ENCODE data around the gene XIST. TPM values are rescaled to one million over a fixed set of nuclear protein-coding genes. Genes with fewer than 3 reads are reported as not detected.
"Not testable (repeated sequence)": the region's sequence is repeated elsewhere in the genome, so short reads cannot be mapped to it uniquely, and the experiment has no call there.

The XIST gene
- total RNA-seq, 1 donor from 2014 or later, result not detected

DNA sequence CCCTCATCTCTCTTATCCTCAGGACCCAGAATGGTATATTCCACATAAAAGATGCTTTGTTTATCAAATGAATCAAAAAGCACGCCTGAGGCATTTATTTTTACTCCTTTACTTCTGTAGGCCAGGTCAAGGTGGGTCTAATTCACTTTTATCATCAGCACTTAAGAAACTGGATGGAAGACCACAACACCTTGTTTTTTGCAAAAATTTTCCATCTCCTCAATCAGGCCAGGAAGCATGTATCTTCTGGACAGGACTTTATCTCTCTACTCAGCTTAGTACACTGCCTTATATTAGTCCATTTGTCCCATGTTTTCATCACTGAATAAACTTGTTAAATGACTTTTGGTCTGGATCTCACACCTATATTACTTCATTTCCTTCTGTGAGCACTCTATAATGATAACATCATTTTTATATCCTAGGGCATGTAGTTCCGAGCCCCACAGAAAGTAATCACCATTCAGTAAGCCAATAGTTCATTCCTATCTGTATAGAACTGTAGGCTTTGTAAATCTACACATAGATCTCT, 29.0 kb downstream of the XIST start:
- no peaks in the 10 kb centered on the region for H3K27me3 Mint-ChIP-seq (ENCODE audit: low read depth, unreplicated experiment)
- H3K4me3 ChIP-seq (ENCODE audit: insufficient read depth, low read depth, low read length), result no peak overlapping the region
- no peaks in the 10 kb centered on the region for H3K4me1 ChIP-seq (ENCODE audit: insufficient read depth, low read length)
- H2AFZ ChIP-seq (ENCODE audit: low read depth, low read length), result no peak overlapping the region
- H3K9me3 ChIP-seq (ENCODE audit: insufficient read depth, low read depth, low read length), result no peaks in the 10 kb centered on the region
- H3K79me2 ChIP-seq (ENCODE audit: insufficient read depth, low read length), result no peaks in the 10 kb centered on the region
- H3K9me3 Mint-ChIP-seq (ENCODE audit: unreplicated experiment), result no peaks in the 10 kb centered on the region
- no peak for FAIRE-seq
- H3K27ac ChIP-seq (ENCODE audit: low read depth, low read length), result no peak overlapping the region
- H3K4me2 ChIP-seq (ENCODE audit: low read length), result no peak overlapping the region
- no peaks in the 10 kb centered on the region for H3K36me3 Mint-ChIP-seq (ENCODE audit: low read depth, unreplicated experiment)
- H3K27ac Mint-ChIP-seq (ENCODE audit: unreplicated experiment), result no peak overlapping the region
- H3K4me1 Mint-ChIP-seq (ENCODE audit: low read depth, unreplicated experiment), result no peaks in the 10 kb centered on the region
- no peaks in the 10 kb centered on the region for H3K36me3 ChIP-seq (ENCODE audit: insufficient read depth, low read length)
- no peaks in the 10 kb centered on the region for H3K27me3 ChIP-seq (ENCODE audit: insufficient read depth, low read length)
- DNase-seq (ENCODE audit: low read depth), result no peak
- TF ChIP-seq EZH2 (IDR thresholded peaks at IDR 0.05; ENCODE audit: insufficient read depth, low read length), result no peak
- TF ChIP-seq, protein P1, sequence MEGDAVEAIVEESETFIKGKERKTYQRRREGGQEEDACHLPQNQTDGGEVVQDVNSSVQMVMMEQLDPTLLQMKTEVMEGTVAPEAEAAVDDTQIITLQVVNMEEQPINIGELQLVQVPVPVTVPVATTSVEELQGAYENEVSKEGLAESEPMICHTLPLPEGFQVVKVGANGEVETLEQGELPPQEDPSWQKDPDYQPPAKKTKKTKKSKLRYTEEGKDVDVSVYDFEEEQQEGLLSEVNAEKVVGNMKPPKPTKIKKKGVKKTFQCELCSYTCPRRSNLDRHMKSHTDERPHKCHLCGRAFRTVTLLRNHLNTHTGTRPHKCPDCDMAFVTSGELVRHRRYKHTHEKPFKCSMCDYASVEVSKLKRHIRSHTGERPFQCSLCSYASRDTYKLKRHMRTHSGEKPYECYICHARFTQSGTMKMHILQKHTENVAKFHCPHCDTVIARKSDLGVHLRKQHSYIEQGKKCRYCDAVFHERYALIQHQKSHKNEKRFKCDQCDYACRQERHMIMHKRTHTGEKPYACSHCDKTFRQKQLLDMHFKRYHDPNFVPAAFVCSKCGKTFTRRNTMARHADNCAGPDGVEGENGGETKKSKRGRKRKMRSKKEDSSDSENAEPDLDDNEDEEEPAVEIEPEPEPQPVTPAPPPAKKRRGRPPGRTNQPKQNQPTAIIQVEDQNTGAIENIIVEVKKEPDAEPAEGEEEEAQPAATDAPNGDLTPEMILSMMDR (IDR thresholded peaks at IDR 0.05; ENCODE audit: insufficient read depth, low read depth, low read length), result no peak
- H3K9ac ChIP-seq (ENCODE audit: low read length), result no peak overlapping the region
- H3K4me3 Mint-ChIP-seq (ENCODE audit: unreplicated experiment), result no peak overlapping the region
- H4K20me1 ChIP-seq (ENCODE audit: insufficient read depth, low read length), result no peaks in the 10 kb centered on the region

DNA sequence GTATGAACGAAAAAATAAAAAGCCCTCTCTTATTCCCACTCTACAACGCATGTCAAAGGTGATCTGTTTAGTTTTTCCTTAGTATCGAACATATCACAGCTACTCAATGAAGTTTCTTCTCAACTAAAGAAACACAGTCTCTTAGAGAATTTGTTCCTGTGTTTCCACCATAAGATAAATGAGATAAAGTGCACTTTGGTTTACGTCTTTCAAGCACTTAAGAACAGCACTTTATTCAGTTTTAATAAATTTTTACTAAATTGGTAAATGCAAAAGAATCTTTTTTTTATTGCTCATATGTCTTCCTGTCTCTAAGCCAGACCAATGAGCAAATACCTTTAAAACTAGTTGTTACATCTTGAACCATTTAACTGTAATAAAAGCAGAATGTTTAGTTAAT, 29.7 kb downstream of the XIST start:
- no peaks in the 10 kb centered on the region for H3K79me2 ChIP-seq (ENCODE audit: insufficient read depth, low read length)
- H3K9me3 Mint-ChIP-seq (ENCODE audit: unreplicated experiment), result no peaks in the 10 kb centered on the region
- H3K4me3 Mint-ChIP-seq (ENCODE audit: unreplicated experiment), result no peak overlapping the region
- H3K4me3 ChIP-seq (ENCODE audit: insufficient read depth, low read depth, low read length), result no peak overlapping the region
- TF ChIP-seq, protein P1 (IDR thresholded peaks at IDR 0.05; ENCODE audit: insufficient read depth, low read depth, low read length), result no peak
- TF ChIP-seq EZH2 (IDR thresholded peaks at IDR 0.05; ENCODE audit: insufficient read depth, low read length), result no peak
- FAIRE-seq, result peak; percentile 80
- no peak overlapping the region for H3K9ac ChIP-seq (ENCODE audit: low read length)
- H3K27me3 Mint-ChIP-seq (ENCODE audit: low read depth, unreplicated experiment), result no peaks in the 10 kb centered on the region
- no peak overlapping the region for H3K27ac ChIP-seq (ENCODE audit: low read depth, low read length)
- no peaks in the 10 kb centered on the region for H3K9me3 ChIP-seq (ENCODE audit: insufficient read depth, low read depth, low read length)
- H3K4me1 Mint-ChIP-seq (ENCODE audit: low read depth, unreplicated experiment), result peaks cover 2% of the 10 kb centered on the region
- H4K20me1 ChIP-seq (ENCODE audit: insufficient read depth, low read length), result no peaks in the 10 kb centered on the region
- H3K27me3 ChIP-seq (ENCODE audit: insufficient read depth, low read length), result no peaks in the 10 kb centered on the region
- no peak overlapping the region for H3K4me2 ChIP-seq (ENCODE audit: low read length)
- H3K36me3 Mint-ChIP-seq (ENCODE audit: low read depth, unreplicated experiment), result no peaks in the 10 kb centered on the region
- no peak overlapping the region for H2AFZ ChIP-seq (ENCODE audit: low read depth, low read length)
- no peak for DNase-seq (ENCODE audit: low read depth)
- H3K36me3 ChIP-seq (ENCODE audit: insufficient read depth, low read length), result no peaks in the 10 kb centered on the region
- no peaks in the 10 kb centered on the region for H3K4me1 ChIP-seq (ENCODE audit: insufficient read depth, low read length)
- no peak overlapping the region for H3K27ac Mint-ChIP-seq (ENCODE audit: unreplicated experiment)

DNA sequence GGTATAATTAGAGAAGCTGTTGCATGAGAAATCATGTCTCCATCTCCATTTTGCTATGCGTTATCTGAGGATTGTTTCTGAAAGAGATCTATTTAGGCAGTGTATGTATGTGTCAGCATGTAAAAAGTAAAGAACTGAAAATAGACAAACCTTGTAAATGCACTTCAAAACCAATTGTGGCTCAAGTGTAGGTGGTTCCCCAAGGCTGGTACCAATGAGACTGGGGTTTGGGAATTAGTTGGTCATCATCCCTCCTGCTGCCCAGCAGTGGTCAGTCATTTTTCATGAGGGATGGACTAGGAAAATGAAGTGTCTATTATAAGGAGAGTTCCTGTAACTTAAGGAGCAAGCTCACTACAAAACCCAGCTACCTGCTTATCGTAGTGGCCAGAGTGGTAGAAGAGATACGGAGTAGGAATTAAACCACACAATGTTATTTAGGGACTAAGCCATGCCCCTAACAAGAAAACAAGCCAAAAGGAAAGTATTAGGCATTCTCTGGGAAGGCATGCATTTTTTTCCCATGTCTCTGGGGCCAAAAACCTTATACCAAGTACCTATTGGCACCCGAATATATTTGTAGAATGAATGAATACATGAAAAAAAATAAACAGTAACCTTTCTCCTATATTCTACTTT, 30.5 kb downstream of the XIST start:
- no peaks in the 10 kb centered on the region for H3K27me3 ChIP-seq (ENCODE audit: insufficient read depth, low read length)
- H3K4me3 ChIP-seq (ENCODE audit: insufficient read depth, low read depth, low read length), result no peak overlapping the region
- FAIRE-seq (peak; percentile 62), DNase-seq (ENCODE audit: low read depth) (no peak)
- no peak overlapping the region for H3K4me2 ChIP-seq (ENCODE audit: low read length)
- no peak overlapping the region for H2AFZ ChIP-seq (ENCODE audit: low read depth, low read length)
- no peak overlapping the region for H3K27ac Mint-ChIP-seq (ENCODE audit: unreplicated experiment)
- peaks cover 8% of the 10 kb centered on the region for H3K4me1 Mint-ChIP-seq (ENCODE audit: low read depth, unreplicated experiment)
- no peak overlapping the region for H3K4me3 Mint-ChIP-seq (ENCODE audit: unreplicated experiment)
- H3K4me1 ChIP-seq (ENCODE audit: insufficient read depth, low read length), result no peaks in the 10 kb centered on the region
- H3K9ac ChIP-seq (ENCODE audit: low read length), result no peak overlapping the region
- TF ChIP-seq EZH2 (IDR thresholded peaks at IDR 0.05; ENCODE audit: insufficient read depth, low read length), result no peak
- TF ChIP-seq, protein P1 (IDR thresholded peaks at IDR 0.05; ENCODE audit: insufficient read depth, low read depth, low read length), result no peak
- no peaks in the 10 kb centered on the region for H3K9me3 Mint-ChIP-seq (ENCODE audit: unreplicated experiment)
- no peaks in the 10 kb centered on the region for H3K27me3 Mint-ChIP-seq (ENCODE audit: low read depth, unreplicated experiment)
- no peaks in the 10 kb centered on the region for H3K36me3 ChIP-seq (ENCODE audit: insufficient read depth, low read length)
- no peaks in the 10 kb centered on the region for H3K9me3 ChIP-seq (ENCODE audit: insufficient read depth, low read depth, low read length)
- H3K36me3 Mint-ChIP-seq (ENCODE audit: low read depth, unreplicated experiment), result no peaks in the 10 kb centered on the region
- H3K27ac ChIP-seq (ENCODE audit: low read depth, low read length), result no peak overlapping the region
- no peaks in the 10 kb centered on the region for H4K20me1 ChIP-seq (ENCODE audit: insufficient read depth, low read length)
- H3K79me2 ChIP-seq (ENCODE audit: insufficient read depth, low read length), result no peaks in the 10 kb centered on the region

DNA sequence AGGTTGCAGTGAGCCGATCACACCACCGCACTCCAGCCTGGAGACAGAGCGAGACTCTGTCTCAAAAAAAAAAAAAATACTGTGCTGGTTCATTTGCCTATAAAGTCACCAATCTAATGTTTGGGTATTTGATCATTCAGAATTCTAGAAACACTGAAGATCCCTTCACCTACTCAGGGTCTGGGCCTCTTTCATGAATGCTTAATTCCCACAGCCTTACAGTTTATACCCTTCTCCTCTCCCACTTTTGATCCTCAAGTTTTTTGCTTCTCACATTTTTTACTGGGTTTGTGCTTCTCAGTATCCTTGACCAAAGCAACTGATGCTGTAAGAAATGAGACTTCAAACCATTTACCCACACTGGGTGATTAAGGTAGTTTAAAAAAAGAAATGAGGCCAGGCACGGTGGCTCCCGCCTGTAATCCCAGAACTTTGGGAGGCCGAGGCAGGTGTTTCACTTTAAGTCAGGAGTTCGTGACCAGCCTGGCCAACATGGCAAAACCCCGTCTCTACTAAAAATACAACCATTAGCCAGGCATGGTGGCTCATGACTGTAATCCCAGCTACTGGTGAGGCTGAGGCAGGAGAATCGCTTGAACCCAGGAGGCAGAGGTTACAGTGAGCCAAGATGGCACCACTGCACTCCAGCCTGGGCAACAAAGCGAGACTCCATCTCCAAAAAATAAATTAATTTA, 32.5 kb downstream of the XIST start:
- H3K27ac ChIP-seq (ENCODE audit: low read depth, low read length); H3K4me1 ChIP-seq (ENCODE audit: insufficient read depth, low read length); H3K27me3 Mint-ChIP-seq (ENCODE audit: low read depth, unreplicated experiment); H4K20me1 ChIP-seq (ENCODE audit: insufficient read depth, low read length); H3K36me3 ChIP-seq (ENCODE audit: insufficient read depth, low read length); H3K9me3 Mint-ChIP-seq (ENCODE audit: unreplicated experiment); H2AFZ ChIP-seq (ENCODE audit: low read depth, low read length); H3K36me3 Mint-ChIP-seq (ENCODE audit: low read depth, unreplicated experiment); H3K27me3 ChIP-seq (ENCODE audit: insufficient read depth, low read length); H3K4me2 ChIP-seq (ENCODE audit: low read length); H3K79me2 ChIP-seq (ENCODE audit: insufficient read depth, low read length); H3K9ac ChIP-seq (ENCODE audit: low read length); H3K9me3 ChIP-seq (ENCODE audit: insufficient read depth, low read depth, low read length); H3K4me3 Mint-ChIP-seq (ENCODE audit: unreplicated experiment); H3K27ac Mint-ChIP-seq (ENCODE audit: unreplicated experiment); H3K4me1 Mint-ChIP-seq (ENCODE audit: low read depth, unreplicated experiment); H3K4me3 ChIP-seq (ENCODE audit: insufficient read depth, low read depth, low read length); DNase-seq (ENCODE audit: low read depth): not testable (repeated sequence)
- FAIRE-seq, result peak; percentile 41

Data from astrocyte (in vitro differentiated cells and primary cell).